Stomach (tissue), 4 donors: ENCODE measurements around the gene ICOSLG.

Experiments
- CTCF ChIP-seq, 7 experiments: fragments of 450-650 bp in 4 of 7; fragments of 200-600 bp in 3 of 7; sonication (generic) in 3 of 7; IDR thresholded peaks; one replicate each; pipeline ENCODE4 v1.5.1; 2016 to 2019; ENCODE audit warnings: antibody characterized with exemption in 7 of 7, control low read depth in 2 of 7, mild to moderate bottlenecking in 1 of 7
- POLR2AphosphoS5 ChIP-seq, 3 donors: sonication (generic); formaldehyde crosslinking; IDR thresholded peaks; one replicate each; pipeline ENCODE4 v1.6.1; 2016; ENCODE audit warnings: antibody characterized with exemption in 3 of 3

- TF ChIP-seq CTCF (IDR thresholded peaks at IDR 0.05) = no peak
- no peak for TF ChIP-seq POLR2AphosphoS5 (IDR thresholded peaks at IDR 0.05)
Observed at GRCh38 chr21:44262338-44263056, 21.8 kb upstream of the ICOSLG start.
